ENCODE data around the gene CEP63.

DNA sequence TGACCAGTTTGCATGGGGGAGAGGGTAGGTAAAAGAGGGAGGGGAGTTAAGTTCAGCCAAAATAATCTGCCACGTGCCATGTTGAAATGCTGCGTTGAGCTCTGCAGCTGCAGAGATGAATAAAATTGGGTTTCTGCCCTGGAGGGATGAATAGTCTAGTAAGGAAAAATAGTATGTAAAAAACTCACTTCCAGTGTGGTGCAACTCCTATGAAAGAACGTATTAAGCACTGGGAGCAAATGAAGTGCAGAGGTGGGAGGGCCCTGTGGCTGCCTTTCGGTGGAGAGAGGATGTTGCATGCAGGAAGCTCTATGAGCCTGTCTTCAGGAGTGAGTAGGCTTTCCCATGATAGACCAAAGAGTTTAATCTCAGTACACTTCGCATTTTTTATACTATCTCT lies 8.6 kb downstream of the CEP63 start:
- TF ChIP-seq, protein P1, sequence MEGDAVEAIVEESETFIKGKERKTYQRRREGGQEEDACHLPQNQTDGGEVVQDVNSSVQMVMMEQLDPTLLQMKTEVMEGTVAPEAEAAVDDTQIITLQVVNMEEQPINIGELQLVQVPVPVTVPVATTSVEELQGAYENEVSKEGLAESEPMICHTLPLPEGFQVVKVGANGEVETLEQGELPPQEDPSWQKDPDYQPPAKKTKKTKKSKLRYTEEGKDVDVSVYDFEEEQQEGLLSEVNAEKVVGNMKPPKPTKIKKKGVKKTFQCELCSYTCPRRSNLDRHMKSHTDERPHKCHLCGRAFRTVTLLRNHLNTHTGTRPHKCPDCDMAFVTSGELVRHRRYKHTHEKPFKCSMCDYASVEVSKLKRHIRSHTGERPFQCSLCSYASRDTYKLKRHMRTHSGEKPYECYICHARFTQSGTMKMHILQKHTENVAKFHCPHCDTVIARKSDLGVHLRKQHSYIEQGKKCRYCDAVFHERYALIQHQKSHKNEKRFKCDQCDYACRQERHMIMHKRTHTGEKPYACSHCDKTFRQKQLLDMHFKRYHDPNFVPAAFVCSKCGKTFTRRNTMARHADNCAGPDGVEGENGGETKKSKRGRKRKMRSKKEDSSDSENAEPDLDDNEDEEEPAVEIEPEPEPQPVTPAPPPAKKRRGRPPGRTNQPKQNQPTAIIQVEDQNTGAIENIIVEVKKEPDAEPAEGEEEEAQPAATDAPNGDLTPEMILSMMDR (IDR thresholded peaks at IDR 0.05), result no peak
- no peak for TF ChIP-seq POLR2A (IDR thresholded peaks at IDR 0.05)

Measured in body of pancreas (tissue), 4 donors.